NCI-H510A treated with DMSO at 0.1 percent for 48 hours (cell line): Measurements from ENCODE around the gene GINM1.

ENCODE experiments used
- DNase-seq: peaks from one replicate; lab custom pipeline; 2025; lab: John Stamatoyannopoulos, UW

Gene GINM1

GRCh38 chr6:149565527-149566409 is at the start of gene GINM1:
Gene GINM1 (plus strand): TSS chr6:149566375. CDS start chr6:149566415, 40 bp downstream.
- DNase-seq, result peak; percentile 68

DNA sequence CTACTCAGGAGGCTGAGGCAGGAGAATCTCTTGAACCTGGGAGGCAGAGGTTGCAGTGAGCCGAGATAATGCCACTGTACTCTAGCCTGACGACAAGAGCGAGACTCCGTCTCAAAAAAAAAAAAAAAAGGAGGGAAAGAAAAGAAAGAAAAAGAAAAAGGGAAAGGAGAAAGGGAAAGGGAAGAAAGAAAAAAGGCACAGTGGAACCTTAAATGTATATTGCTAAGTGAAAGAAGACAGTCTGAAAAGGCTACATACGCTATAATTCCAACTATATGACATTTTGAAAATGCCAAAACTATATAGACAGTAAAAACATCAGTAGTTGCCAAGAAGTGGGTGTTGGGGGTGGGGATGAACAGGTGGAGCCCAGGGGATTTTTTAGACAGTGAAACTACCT is 36.5 kb upstream of the GINM1 start:
- no peak for DNase-seq

- no peak for DNase-seq
Measured at GRCh38 chr6:149534742-149535141, 31.4 kb upstream of the GINM1 start.

- no peak for DNase-seq
Measured at GRCh38 chr6:149541139-149541538, 25.0 kb upstream of the GINM1 start.

DNA sequence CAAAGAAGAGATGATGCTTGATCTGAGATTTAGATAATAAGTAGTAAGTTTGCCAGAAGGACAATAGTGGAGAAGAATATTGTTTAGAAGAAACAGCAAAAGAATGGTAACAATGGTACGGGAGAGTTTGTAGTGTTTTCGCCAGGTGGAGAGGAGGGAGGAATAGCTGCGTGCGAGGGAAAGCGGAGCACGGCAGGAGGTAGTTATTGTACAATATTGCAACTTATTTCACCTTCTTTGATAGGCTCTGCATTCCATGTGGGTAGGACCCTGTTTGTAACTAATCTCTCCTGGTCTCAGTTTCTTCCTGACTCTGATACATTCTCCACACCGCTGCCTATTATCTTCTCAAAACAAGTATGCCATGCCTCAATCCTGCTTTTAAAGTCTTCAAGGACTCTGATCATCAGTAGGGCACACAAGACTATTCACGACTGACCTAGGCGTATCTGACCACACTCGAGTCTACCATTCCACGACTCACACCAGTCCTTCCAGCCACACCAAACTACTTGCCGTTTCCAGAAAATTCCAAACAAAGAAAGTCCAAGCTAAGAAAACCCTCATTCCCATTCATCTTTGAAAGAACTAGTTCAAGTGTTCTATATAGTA is 21.4 kb upstream of the GINM1 start:
- DNase-seq, result no peak

DNA sequence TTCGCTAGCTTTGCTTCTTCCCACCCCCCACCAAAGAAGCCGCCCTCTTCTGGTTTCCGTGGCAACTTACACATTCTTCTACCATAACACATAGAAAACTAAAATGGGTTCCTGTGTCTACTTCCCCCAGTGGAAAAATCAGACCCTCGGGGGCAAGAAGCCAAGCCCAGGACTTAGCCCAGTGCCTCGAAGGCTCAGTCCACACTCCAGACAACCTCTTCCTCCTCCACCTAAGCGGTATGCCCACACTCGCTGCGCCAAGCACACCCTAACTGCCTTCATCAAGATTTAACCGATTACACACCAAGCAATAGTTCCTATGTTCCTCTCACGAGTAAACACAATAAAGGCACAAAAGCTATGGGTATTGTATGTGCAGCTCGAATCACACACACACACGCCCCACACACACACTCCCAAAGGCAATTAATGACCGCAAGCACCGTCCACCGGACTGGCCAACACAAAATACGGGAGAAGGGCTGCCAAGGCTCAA is 20.9 kb upstream of the GINM1 start:
- no peak for DNase-seq

DNA sequence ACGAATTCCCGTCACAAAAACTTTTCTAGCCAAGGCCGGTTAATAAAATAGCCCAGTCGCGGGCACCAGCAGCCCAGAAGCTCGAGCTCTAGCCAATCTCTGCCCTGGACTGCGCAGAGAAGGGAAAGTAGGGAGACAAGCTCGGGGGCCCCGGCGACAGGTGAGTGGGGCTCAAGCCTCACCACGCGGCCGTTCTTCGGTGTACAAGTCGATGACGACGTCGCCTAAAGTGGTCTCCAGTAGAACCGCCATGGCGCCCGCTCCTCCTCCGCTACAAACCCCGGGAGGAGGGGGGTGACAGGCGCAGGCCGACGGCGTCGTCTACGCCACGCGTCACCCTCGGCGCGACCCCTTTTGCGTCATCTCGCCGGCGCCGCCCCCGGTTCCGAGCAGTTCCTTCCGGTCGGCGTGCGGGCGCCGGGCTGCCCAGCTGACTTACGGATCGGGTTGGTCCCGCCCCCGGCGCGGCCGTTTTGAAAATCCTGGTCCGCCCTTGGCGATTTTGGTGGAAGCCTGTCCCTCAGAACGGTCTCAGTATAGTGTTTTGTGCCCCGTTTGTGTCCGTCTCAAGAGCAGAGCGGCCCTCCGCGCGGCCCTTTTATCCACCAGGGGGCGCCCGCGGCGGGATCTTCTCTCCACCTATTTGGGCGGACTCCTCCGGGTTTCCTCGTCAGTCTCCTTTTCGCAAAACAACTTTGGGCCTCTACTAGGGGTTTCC is 20.3 kb upstream of the GINM1 start, which contains the start of gene PPIL4:
PPIL4 (minus strand) TSS at position 290 of the 718 bp plus-strand sequence; CDS start at position 252, 38 bp downstream.
- DNase-seq, result peak; percentile 73

DNA sequence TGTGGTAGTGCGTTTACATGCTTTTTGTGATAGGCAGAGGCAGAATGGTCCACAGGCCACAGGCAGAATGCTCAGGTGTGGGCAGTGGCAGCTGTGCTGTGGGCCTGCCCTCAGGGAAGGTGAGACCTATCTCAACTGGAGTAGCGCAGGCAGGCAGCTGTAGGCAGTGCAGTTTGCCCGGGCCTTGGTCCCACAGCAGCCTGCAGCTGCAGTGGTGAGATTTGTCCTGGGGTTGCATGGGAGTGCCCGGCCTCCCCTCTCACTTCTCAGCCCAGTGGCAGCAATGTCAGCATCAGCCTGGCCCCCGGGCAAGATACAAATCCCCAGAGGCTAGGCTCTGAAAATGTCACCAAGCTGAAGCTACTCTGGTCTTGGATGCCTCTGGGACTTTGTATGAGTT is 14.3 kb upstream of the GINM1 start:
- no peak for DNase-seq

DNA sequence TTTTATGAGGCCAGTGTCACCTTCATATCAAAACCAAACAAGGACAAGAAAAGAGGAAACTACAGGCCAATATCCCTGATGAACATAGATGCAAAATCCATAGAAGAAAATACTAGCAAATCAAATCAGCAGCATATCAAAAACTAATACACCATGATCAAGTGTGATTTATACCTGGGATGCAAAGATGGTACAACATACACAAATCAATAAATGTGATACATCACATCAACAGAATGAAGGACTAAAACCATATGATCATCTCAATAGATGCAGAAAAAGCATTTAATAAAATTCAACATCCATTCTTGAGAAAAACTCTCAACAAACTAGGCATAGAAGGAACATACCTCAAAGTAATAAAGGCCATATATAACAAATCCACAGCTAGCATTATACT is 8.1 kb upstream of the GINM1 start:
- DNase-seq, result no peak

DNA sequence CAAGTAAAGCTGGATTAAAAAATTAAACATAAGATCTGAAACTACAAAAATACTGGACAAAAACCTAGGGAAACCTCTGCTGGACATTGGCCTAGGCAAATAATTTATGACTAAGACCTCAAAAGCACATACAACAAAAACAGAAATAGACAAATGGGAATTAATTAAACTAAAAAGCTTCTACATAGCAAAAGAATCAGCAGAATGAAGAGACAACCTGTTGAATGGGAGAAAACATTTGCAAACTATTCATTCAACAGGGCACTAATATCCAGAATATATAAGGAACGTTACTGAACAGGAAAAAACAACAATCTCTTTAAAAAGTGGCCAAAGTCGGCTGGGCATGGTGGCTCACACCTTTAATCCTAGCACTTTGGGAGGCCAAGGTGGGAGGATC is 6.8 kb upstream of the GINM1 start:
- no peak for DNase-seq

DNA sequence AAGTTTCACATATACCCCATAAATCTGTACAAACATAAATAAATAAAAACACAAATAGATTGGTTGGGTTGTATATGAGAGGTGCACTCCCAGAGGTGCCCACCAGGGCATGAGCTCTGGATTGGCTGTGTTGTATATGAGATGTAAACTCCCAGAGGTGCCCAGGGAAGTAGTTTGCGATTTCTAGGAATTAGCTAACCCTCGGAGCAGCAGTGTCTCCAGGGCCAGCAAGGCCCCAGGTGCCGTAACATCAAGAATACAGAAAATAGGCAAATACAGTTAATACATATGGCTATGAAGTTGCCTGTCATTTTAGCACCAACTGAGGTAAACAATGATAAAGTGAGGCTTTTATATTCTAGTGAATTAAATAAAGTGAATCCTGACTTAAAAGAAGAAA is 5.4 kb upstream of the GINM1 start:
- DNase-seq, result no peak

- no peak for DNase-seq
Measured at GRCh38 chr6:149563203-149563927, 2.8 kb upstream of the GINM1 start.

DNA sequence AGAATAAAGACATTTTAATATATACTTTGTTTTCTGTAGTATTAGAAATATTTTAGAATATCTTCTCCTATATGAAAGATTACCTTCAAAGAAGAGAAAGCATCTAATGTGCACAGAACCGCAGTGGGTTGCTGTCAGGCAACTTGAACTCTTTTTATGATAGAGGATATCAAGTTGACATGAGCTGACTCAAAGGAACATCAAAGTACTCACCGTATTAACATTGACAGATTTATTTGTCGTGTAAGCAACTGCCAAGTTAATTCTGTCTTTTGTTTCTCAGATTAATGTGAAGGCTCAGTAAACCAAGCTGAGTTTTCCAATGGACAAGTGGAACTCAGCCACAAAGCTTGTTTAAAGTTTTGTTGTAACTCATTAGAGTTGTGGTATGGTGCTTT is 2.2 kb upstream of the GINM1 start:
- no peak for DNase-seq

- DNase-seq, result peak; percentile 18
Measured at GRCh38 chr6:149566410-149567193, 427 bp downstream of the GINM1 start.

DNA sequence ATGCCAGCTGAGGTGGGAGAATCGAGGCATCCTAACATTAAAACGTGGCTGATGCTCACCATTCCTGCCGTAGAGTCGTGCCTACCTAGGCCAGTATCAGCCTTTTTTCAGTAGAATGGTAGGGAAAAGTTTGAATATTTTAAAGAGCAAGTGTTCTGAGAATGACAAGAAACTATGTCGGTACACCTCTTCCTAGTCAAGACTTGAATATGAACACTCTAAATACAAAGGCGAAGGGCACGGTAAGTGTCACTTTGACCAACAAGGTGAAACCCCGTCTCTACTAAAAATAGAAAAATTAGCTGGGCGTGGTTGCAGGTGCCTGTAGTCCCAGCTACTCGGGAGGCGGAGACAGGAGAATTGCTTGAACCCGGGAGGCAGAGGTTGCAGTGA is 1.0 kb downstream of the GINM1 start:
- DNase-seq, result no peak

DNA sequence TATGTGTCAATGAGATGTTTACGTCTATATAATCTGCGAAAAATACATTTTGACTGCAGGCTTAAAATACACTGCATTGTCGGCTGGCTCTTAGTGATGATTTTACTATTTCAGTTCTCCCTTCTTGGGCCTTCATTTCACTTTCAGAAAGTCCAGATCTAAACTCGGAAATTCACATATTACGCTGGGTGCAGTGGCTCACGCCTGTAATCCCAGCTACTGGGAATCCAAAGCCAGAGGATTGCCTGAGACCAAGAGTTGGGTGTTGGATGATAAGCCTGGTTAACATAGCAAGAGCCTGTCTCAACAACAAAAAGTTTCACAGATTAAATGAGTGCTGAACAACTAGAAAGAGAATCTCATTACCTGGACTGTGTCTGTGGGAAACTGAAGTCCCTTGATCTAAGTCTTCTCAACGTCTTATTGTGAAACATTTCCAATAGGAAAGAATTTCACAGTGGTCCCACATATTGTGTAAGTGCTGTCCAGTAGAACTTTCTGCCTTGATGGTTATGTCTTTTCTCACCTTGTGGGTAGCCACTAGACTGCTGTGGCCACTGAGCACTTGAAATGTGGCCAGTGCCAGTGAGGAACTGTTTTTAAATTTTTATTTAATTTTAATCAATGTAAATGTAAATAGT is 1.9 kb downstream of the GINM1 start:
- DNase-seq, result no peak

DNA sequence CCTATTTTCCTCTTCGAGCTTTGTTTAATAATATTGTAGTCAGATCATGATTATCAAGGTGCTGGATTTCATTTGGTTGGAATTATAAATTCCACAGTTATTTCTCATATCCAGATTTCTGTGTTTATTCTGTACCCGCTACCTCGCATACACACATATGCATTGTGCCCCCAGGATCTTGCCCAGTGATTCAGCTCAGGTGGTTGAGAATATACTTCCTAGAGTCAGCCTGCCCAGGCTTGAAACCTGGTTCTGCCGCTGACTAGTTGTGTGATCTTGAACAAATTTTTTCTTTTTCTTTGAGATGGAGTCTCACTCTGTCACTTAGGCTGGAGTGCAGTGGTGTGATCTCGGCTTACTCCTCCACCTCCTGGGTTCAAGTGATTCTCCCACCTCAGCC is 14.7 kb downstream of the GINM1 start:
- DNase-seq, result no peak

DNA sequence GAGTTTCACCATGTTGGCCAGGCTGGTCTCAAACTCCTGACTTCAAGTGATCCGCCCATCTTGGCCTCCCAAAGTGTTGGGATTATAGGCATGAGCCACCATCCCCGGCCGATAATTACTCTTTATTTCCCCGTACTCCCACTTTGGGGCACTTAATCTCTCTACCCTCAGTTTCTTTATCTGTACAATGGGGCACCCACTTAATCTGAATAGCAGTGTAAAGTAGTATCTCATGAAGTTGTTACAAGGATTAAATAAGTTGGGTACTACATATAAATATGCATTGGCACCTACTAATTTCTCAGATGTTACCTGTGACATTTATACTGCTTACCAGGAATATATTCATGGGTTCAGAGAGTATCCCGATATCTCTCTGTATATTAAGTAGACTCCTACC is 15.2 kb downstream of the GINM1 start:
- DNase-seq, result no peak

DNA sequence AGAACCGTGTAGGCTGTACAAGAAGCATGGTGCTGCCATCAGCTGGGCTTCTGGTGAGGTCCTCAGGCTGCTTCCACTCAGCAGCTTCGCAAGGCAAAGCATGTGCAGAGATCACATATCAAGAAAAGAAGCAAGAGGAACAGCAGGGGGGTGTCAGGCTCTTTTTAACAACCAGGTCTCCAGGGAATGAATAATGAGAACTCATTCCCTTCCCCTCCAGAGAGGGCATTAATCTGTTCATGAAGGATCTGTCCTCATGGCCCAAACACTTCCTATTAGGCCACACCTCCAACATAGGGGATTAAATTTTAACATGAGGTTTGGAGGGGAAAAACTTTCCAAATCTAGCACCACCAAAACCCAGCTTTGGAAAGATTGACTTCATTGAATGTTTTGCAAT is 20.0 kb downstream of the GINM1 start:
- no peak for DNase-seq

DNA sequence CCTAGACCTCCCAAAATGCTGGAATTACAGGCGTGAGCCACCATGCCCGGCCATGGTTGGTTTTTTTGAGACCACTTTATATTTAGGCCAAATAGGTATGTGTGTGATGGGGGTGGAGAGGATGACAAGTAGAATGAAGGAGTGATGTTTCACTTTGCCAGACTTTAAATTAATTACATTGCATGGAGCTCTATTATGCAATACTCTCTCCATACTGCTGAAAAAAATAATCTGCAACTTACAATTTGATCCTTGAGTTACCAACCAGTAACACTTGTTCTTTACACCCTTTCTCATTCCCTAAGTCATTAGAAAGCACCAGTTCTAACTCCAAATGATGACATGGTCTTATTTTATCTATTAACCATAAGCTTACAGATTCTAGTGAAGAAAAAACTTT is 26.8 kb downstream of the GINM1 start:
- no peak for DNase-seq

- DNase-seq, result no peak
Measured at GRCh38 chr6:149593408-149593807, 27.2 kb downstream of the GINM1 start.
